Inferior parietal cortex (tissue), 1 donor: Measurements from ENCODE around the gene VENTX.
"Not testable (repeated sequence)": the region's sequence is repeated elsewhere in the genome, so short reads cannot be mapped to it uniquely, and the experiment has no call there.

Experiments
- DNase-seq: peaks from one replicate; pipeline ENCODE4 v3.0.0-alpha.2; 2016; ENCODE audit errors: extremely low spot score

Gene VENTX

GRCh38 chr10:133214468-133215410 is 22.9 kb upstream of the VENTX start:
- no peak for DNase-seq

- no peak for DNase-seq
Measured at GRCh38 chr10:133215586-133215985, 22.1 kb upstream of the VENTX start.

GRCh38 chr10:133216776-133217175 is 20.9 kb upstream of the VENTX start:
- DNase-seq, result no peak

GRCh38 chr10:133217800-133218589 is 19.7 kb upstream of the VENTX start:
- DNase-seq, result no peak

GRCh38 chr10:133218891-133219290 is 18.8 kb upstream of the VENTX start:
- DNase-seq, result no peak

- no peak for DNase-seq
Measured at GRCh38 chr10:133219782-133220181, 17.9 kb upstream of the VENTX start.

GRCh38 chr10:133221331-133221730 is 16.3 kb upstream of the VENTX start:
- no peak for DNase-seq

- not testable (repeated sequence) for DNase-seq
Measured at GRCh38 chr10:133221756-133222155, 15.9 kb upstream of the VENTX start.

- no peak for DNase-seq
Measured at GRCh38 chr10:133224076-133224475, 13.6 kb upstream of the VENTX start.

- no peak for DNase-seq
Measured at GRCh38 chr10:133224756-133225372, 12.8 kb upstream of the VENTX start.

GRCh38 chr10:133225707-133226191 is 11.9 kb upstream of the VENTX start:
- no peak for DNase-seq

- DNase-seq, result no peak
Measured at GRCh38 chr10:133226251-133226808, 11.3 kb upstream of the VENTX start.

GRCh38 chr10:133227256-133227655 is 10.4 kb upstream of the VENTX start:
- DNase-seq, result no peak

- no peak for DNase-seq
Measured at GRCh38 chr10:133229265-133230043, 8.2 kb upstream of the VENTX start.

GRCh38 chr10:133230044-133230361 is 7.7 kb upstream of the VENTX start, which contains the start of gene UTF1:
TSS of gene UTF1 (plus strand) at chr10:133230217. CDS start at chr10:133230289, 72 bp downstream.
- DNase-seq, result no peak

- DNase-seq, result no peak
Measured at GRCh38 chr10:133230387-133231195, 7.1 kb upstream of the VENTX start.

GRCh38 chr10:133231244-133231945 is 6.3 kb upstream of the VENTX start:
- DNase-seq, result no peak

- no peak for DNase-seq
Measured at GRCh38 chr10:133231946-133232574, 5.6 kb upstream of the VENTX start.

GRCh38 chr10:133234796-133235195 is 2.9 kb upstream of the VENTX start:
- DNase-seq, result not testable (repeated sequence)
